ENCODE results near the gene TBX19. TPM values are rescaled to one million over a fixed set of nuclear protein-coding genes. Genes with fewer than 3 reads are reported as not detected.

The TBX19 gene
- total RNA-seq, 1 donor from 2014 or later: 2.9 TPM

GRCh38 chr1:168257397-168257796 is 23.3 kb upstream of the TBX19 start:
- no peak for DNase-seq (ENCODE audit: low read depth)
- TF ChIP-seq, protein P1, sequence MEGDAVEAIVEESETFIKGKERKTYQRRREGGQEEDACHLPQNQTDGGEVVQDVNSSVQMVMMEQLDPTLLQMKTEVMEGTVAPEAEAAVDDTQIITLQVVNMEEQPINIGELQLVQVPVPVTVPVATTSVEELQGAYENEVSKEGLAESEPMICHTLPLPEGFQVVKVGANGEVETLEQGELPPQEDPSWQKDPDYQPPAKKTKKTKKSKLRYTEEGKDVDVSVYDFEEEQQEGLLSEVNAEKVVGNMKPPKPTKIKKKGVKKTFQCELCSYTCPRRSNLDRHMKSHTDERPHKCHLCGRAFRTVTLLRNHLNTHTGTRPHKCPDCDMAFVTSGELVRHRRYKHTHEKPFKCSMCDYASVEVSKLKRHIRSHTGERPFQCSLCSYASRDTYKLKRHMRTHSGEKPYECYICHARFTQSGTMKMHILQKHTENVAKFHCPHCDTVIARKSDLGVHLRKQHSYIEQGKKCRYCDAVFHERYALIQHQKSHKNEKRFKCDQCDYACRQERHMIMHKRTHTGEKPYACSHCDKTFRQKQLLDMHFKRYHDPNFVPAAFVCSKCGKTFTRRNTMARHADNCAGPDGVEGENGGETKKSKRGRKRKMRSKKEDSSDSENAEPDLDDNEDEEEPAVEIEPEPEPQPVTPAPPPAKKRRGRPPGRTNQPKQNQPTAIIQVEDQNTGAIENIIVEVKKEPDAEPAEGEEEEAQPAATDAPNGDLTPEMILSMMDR (IDR thresholded peaks at IDR 0.05; ENCODE audit: insufficient read depth, low read length, poor library complexity, severe bottlenecking): no peak
- H3K27me3 ChIP-seq (ENCODE audit: control insufficient read depth, insufficient read depth, low read length): no peaks in the 10 kb centered on the region
- H3K36me3 ChIP-seq (ENCODE audit: control insufficient read depth, insufficient read depth, low read length): no peaks in the 10 kb centered on the region
- H3K4me3 ChIP-seq (ENCODE audit: low read depth, low read length): no peak overlapping the region

DNA sequence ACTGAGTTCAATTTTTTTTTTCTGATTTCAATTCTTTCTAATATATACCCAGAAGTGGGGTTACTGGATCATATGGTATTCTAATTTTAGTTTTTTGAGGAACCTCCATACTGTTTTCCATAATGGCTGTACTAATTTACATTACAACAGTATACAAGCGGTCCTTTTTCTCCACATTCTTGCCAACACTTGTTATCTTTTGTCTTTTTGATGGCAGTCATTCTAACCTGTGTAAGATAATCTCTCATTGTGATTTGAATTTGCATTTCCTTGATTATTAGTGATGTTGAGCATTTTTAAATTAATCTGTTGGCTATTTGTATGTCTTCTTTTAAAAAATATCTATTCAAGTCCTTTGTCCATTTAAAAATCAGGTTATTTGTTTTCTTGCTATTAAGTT is 21.1 kb upstream of the TBX19 start:
- TF ChIP-seq, protein P1 (IDR thresholded peaks at IDR 0.05; ENCODE audit: insufficient read depth, low read length, poor library complexity, severe bottlenecking): no peak
- H3K36me3 ChIP-seq (ENCODE audit: control insufficient read depth, insufficient read depth, low read length): no peaks in the 10 kb centered on the region
- no peak overlapping the region for H3K4me3 ChIP-seq (ENCODE audit: low read depth, low read length)
- no peaks in the 10 kb centered on the region for H3K27me3 ChIP-seq (ENCODE audit: control insufficient read depth, insufficient read depth, low read length)
- DNase-seq (ENCODE audit: low read depth): no peak

DNA sequence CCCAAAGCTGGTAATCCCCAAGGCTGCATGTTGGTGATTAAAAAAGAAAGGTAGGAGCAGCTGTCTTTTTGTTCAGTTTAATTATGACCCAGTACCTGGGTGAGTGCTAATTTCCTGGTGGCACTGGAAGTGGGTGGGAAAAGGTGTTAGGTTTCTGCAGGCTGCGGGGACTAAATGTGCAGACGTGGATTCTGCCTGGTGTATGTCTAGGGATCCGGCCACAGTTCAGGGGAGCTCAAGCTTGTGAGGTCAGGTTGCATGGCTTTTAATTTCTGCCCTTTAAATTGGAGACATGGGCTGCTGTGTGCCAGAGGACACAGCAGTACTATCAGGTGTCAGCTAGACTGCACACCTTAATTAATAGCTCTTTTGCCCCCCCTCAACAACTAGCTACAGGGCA is 20.3 kb upstream of the TBX19 start:
- TF ChIP-seq, protein P1 (IDR thresholded peaks at IDR 0.05; ENCODE audit: insufficient read depth, low read length, poor library complexity, severe bottlenecking): no peak
- Histone ChIP-seq H3K27me3 (ENCODE audit: control insufficient read depth, insufficient read depth, low read length) (no peaks in the 10 kb centered on the region), H3K4me3 (ENCODE audit: low read depth, low read length) (no peak overlapping the region), H3K36me3 (ENCODE audit: control insufficient read depth, insufficient read depth, low read length) (no peaks in the 10 kb centered on the region)
- no peak for DNase-seq (ENCODE audit: low read depth)

GRCh38 chr1:168261390-168261789 is 19.3 kb upstream of the TBX19 start:
- DNase-seq (ENCODE audit: low read depth): no peak

GRCh38 chr1:168263130-168263529 is 17.5 kb upstream of the TBX19 start:
- Histone ChIP-seq H3K27me3 (ENCODE audit: control insufficient read depth, insufficient read depth, low read length) (no peaks in the 10 kb centered on the region), H3K4me3 (ENCODE audit: low read depth, low read length) (no peak overlapping the region), H3K36me3 (ENCODE audit: control insufficient read depth, insufficient read depth, low read length) (no peaks in the 10 kb centered on the region)
- TF ChIP-seq, protein P1 (IDR thresholded peaks at IDR 0.05; ENCODE audit: insufficient read depth, low read length, poor library complexity, severe bottlenecking): no peak
- no peak for DNase-seq (ENCODE audit: low read depth)

More at GRCh38 chr1:168261390-168261789, 19.3 kb upstream of the TBX19 start:
- Histone ChIP-seq H3K36me3 (ENCODE audit: control insufficient read depth, insufficient read depth, low read length) (no peaks in the 10 kb centered on the region), H3K27me3 (ENCODE audit: control insufficient read depth, insufficient read depth, low read length) (no peaks in the 10 kb centered on the region), H3K4me3 (ENCODE audit: low read depth, low read length) (no peak overlapping the region)
- TF ChIP-seq, protein P1 (IDR thresholded peaks at IDR 0.05; ENCODE audit: insufficient read depth, low read length, poor library complexity, severe bottlenecking): no peak

GRCh38 chr1:168264296-168264695 is 16.4 kb upstream of the TBX19 start:
- H3K27me3 ChIP-seq (ENCODE audit: control insufficient read depth, insufficient read depth, low read length): no peaks in the 10 kb centered on the region
- TF ChIP-seq, protein P1 (IDR thresholded peaks at IDR 0.05; ENCODE audit: insufficient read depth, low read length, poor library complexity, severe bottlenecking): no peak
- DNase-seq (ENCODE audit: low read depth): no peak
- H3K36me3 ChIP-seq (ENCODE audit: control insufficient read depth, insufficient read depth, low read length): no peaks in the 10 kb centered on the region
- H3K4me3 ChIP-seq (ENCODE audit: low read depth, low read length): no peak overlapping the region
